Measurements from ENCODE around the gene SYN1. TPM values are rescaled to one million over a fixed set of nuclear protein-coding genes. Genes with fewer than 3 reads are reported as not detected.
A peak's percentile ranks its signal among the peaks of the same experiment; 100 is the strongest.

SYN1 gene
- total RNA-seq, 1 experiment from 2014 or later = 11.7 TPM

GRCh38 chrX:47585273-47585672 lies 34.4 kb downstream of the SYN1 start:
- peak; percentile 57 for DNase-seq
- no peak overlapping the region for H3K27ac ChIP-seq (ENCODE audit: insufficient read length, low read depth, low read length)

More at GRCh38 chrX:47585273-47585672, 34.4 kb downstream of the SYN1 start:
- Histone ChIP-seq H3K9ac (ENCODE audit: extremely low read depth, insufficient read length, low read length) (no peak overlapping the region), H3K4me2 (ENCODE audit: insufficient read depth, insufficient read length, low read length) (no peak overlapping the region), H3T11ph (ENCODE audit: low read length) (no peak overlapping the region), H2BK5ac (ENCODE audit: insufficient read length, low read length) (no peak overlapping the region), H3K56ac (ENCODE audit: insufficient read length, low read depth, low read length) (no peak overlapping the region), H4K5ac (ENCODE audit: insufficient read length, low read depth, low read length) (no peak overlapping the region), H3K18ac (ENCODE audit: insufficient read length, low read depth, low read length) (no peak overlapping the region), H4K8ac (replicated peaks; ENCODE audit: insufficient read length, low read depth, low read length) (no peak overlapping the region), H3K9me3 (ENCODE audit: control insufficient read depth, low read depth, low read length) (peaks cover 33% of the 10 kb centered on the region), H2BK120ac (ENCODE audit: low read depth, low read length, poor library complexity, severe bottlenecking) (no peak overlapping the region), H3K4ac (ENCODE audit: low read depth, low read length) (no peak overlapping the region), H2BK15ac (ENCODE audit: low read depth, low read length) (no peak overlapping the region), H2BK20ac (ENCODE audit: low read depth, low read length, poor library complexity, severe bottlenecking) (no peak overlapping the region), H4K20me1 (ENCODE audit: control insufficient read depth, insufficient read depth, insufficient read length) (no peaks in the 10 kb centered on the region), H3K79me2 (ENCODE audit: insufficient read depth, low read length) (no peaks in the 10 kb centered on the region), H3K23me2 (ENCODE audit: insufficient read length, low read depth, low read length, poor library complexity, severe bottlenecking) (peaks cover 4% of the 10 kb centered on the region), H3K4me1 (ENCODE audit: insufficient read depth, low read length) (no peaks in the 10 kb centered on the region), H4K91ac (ENCODE audit: insufficient read length, low read depth, low read length) (no peak overlapping the region), H3K27me3 (ENCODE audit: insufficient read depth, low read length) (no peaks in the 10 kb centered on the region), H2BK12ac (ENCODE audit: insufficient read length, low read depth, low read length) (no peak overlapping the region), H2AK5ac (ENCODE audit: insufficient read length, low read length) (no peak overlapping the region), H2AFZ (ENCODE audit: low read length) (no peak overlapping the region), H3K79me1 (ENCODE audit: insufficient read depth, low read depth, low read length, poor library complexity, severe bottlenecking) (no peaks in the 10 kb centered on the region), H3K23ac (ENCODE audit: insufficient read length, low read depth, low read length) (no peak overlapping the region), H3K14ac (ENCODE audit: insufficient read depth, low read length) (no peak overlapping the region)
- Mint-ChIP-seq H3K27me3 (ENCODE audit: low read depth) (no peaks in the 10 kb centered on the region; the same call in 1 of the 2 replicates), H3K27ac (peak overlapping the region in 2 of 3 experiments; percentile 10 to 52; a peak in 2 of 7 replicates), H3K4me3 (no peak overlapping the region), H3K36me3 (ENCODE audit: insufficient read depth in 1 of 3, low read depth in 3 of 3) (peaks cover 19 to 26% (median 20%) of the 10 kb centered on the region in 3 experiments; a peak in 6 of 7 replicates), H3K9me3 (peaks cover 69 to 81% of the 10 kb centered on the region in 2 experiments), H3K4me1 (peaks cover 11 to 21% of the 10 kb centered on the region in 2 experiments)
- WGBS (ENCODE audit: extremely low coverage, insufficient read length, low lambda C conversion rate) = no CpG with 5 or more reads among the region's 16 CpGs
- no peak for TF ChIP-seq CTCF (conservative IDR thresholded peaks at IDR 0.05)
